Fibroblast of peridontal ligament (primary cell): ENCODE data around the gene OTUD6A.

Experiments used
- DNase-seq: peaks from one replicate; pipeline ENCODE4 v3.0.0-alpha.2; 2010; ENCODE audit errors: extremely low read depth

Gene OTUD6A, protein sequence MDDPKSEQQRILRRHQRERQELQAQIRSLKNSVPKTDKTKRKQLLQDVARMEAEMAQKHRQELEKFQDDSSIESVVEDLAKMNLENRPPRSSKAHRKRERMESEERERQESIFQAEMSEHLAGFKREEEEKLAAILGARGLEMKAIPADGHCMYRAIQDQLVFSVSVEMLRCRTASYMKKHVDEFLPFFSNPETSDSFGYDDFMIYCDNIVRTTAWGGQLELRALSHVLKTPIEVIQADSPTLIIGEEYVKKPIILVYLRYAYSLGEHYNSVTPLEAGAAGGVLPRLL

DNA sequence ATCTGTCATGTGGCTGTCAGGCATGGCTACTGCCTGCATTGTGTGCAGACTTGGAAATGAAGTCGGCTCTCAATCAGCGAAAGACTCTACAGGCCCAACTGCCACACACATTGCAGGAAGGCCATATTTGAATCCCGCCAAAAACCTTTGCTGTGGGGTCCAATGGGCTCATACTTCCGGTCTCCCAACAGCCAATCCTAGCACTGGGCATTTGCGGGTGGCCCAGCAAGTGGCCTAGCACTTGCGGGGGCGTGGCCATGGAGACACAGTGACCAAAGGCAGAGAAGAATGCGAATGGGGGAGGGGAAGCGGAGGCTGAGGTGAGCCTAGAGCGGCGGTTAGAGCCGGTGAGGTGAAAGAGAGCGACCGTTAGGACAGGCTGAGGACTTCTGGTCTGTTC, at the start of gene OTUD6A:
Gene OTUD6A, plus strand, starts transcription at position 382 of the 400 bp plus-strand sequence. CDS start 68 bp downstream, outside the sequence.
- no peak for DNase-seq

DNA sequence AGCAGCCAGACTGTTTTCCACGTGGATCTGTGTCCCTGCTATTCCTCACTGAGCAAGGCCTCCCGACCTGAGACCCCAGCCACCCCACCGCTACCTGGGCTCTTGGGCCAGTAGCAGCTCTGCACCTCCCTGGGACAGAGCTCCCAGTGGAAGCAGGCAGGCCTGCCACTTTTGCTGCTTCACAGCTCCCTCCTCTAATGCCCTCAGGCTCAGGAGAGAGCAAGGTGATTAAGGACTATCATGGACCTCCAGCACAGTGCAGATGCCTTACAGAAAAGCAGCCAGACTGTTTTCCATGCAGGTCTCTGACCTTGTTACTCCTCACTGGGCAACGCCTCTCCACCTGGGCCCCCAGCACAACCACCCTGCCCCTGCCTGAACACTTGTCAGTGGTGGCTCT, 49.5 kb upstream of the OTUD6A start:
- no peak for DNase-seq

DNA sequence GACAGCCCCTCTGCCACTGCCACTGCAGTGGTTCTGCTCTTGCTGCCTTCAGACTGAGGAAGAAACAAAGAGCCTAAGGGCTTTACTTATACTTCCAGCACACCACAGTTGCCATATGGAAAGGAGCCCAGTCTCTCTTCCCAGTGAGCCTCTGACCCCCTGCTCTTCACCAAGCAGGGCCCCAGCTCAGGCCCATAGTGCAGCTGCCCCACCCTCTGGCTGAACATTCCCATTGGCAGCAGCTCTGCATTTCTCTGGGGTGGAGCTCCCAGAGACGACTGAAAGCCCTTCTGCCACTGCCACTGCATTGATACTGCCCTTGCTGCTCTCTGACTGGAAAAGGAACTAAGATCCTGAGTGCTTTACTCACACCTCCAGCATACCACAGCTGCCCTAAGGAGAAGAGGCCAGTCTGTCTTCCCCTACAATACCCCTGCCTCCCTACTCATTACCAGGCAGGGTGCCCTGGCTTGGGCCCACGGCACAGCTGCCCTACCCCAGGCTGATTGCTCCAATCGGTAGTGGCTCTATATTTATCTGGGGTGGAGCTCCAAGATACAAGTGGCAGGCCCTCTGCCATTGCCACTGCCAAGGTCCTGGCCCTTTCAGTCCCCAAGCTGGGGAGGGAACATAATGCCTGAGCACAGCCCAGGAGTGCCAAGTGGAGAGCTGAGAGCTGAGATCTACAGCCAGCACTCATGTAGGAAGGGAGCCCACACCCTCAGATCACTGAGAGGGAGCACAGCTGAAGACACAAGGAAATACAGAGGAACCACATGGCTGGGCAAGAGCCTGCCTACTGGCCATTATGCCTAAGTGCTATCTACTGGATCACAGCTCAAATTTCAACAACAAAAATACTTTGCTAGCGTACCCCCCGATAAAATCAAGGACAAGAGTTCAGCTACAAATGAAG, 48.5 kb upstream of the OTUD6A start:
- DNase-seq, result no peak

DNA sequence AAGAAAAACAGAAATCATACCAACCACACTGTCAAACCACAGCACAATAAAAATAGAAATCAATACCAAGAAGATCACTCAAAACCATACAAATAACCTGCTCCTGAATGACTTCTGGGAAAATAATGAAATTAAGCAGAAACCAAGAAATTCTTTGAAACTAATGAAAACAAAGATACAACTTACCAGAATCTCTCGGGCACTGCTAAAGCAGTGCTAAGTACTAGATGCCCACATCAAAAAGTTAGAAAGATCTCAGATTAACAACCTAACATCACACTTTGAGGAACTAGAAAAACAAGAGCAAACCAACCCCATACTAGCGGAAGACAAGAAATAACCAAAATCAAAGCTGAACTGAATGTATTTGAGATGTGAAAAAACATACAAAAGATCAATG, 45.7 kb upstream of the OTUD6A start:
- no peak for DNase-seq

DNA sequence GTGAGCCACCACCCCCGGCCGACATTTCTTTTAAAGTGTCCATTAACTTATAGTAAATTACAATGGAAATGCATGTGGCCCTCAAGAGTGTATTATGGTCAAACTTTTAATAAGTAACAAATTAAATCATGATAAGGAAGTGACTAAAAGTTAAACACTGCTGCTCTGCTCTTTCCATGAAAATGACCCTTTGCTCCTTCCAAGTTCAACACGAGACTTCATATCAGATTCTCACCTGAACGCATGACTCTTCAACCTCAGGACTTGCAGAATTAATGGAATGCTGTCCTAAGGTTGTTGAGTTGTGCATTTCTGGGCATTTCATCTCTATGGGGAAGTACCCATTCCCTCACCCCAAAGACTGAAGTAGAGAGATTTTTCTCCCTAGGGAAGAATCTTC, 39.6 kb upstream of the OTUD6A start:
- no peak for DNase-seq

DNA sequence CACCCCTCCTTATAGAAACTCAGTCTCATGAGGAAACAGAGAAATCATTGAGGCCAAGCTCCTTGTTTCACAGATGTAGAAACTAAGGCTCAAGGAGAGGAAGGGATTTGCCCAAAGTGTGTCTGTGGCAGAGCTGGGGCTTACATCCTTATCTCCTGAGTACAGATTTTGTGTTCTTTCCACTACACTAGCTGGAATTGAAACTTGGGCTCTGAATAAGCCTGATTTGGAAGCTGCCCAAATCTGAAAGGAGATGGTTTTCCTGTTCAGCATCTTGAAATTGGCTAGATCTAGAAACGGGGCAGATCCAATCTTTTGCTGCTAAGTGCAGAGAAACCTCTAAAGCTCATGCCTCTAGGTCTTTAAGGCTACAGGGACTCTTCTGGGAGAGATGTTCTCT, 36.8 kb upstream of the OTUD6A start:
- no peak for DNase-seq

DNA sequence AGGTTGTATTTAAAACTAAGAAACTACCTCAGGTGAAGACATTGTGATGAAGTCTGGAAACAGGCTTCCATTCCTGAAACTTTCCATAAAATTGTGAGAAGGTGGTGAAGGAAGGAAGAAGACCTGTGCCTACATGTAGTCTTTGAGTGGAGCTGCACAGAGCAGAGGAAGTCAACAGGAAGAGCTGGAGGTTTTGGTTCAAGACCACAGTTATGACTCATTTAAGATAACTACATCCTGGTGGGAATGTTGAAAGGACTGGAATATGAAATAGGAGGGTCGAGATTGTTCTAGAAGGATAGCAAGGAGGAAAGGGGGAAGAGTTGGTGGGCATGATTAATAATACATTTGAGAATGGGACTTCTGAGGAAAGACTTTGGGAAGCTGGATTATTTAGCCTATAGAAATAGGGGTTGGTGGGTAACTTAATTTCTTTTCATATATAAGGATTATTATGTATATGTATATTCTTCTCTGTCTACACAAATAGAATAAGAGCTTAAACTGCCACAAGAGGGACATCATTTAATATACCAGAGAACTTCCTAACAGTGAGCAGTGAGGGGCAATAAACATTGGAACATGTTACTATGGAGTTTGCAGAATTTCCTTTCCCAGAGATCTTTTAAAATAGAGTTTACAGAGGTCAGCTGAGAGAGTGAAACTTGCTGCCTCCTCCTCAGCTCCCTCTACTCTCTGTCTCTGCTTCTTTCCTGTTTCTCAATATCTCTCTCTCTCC, 36.0 kb upstream of the OTUD6A start:
- DNase-seq, result no peak

DNA sequence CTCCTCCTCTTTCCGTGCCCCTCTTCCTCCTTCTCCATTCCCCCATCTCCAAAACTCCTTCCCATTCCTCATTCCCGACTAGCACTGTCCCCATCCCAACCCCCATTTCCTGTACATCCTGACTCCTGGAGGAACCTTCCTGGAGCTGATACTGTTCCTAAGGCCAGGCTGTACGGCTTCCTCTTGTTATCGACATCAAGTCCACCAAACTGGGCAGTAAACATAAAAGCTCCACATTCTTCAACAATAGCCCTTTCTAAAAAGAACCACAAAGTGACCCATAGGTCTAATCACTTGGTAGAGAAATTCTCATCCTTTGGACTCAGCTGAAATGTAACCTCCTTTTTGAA, 35.4 kb upstream of the OTUD6A start:
- no peak for DNase-seq

DNA sequence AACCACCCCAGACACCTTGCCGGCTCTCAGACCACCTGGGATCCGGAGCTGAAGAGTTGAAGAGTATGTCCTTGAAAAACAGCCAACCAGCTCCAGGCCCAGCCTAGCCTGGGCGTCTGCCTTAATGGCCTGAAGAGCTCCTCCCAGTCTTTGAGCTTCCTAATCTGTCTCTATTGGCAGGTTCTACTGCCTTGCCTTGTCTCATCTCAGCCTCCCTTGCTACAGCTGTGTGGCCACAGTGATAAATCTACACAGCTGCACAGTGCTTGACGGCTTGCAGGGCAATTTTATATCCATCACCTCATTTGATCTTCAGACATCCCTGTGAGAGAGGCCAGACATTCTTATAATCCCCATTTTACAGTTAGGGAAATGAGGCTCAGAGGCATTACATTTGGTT, 32.4 kb upstream of the OTUD6A start:
- DNase-seq, result no peak

DNA sequence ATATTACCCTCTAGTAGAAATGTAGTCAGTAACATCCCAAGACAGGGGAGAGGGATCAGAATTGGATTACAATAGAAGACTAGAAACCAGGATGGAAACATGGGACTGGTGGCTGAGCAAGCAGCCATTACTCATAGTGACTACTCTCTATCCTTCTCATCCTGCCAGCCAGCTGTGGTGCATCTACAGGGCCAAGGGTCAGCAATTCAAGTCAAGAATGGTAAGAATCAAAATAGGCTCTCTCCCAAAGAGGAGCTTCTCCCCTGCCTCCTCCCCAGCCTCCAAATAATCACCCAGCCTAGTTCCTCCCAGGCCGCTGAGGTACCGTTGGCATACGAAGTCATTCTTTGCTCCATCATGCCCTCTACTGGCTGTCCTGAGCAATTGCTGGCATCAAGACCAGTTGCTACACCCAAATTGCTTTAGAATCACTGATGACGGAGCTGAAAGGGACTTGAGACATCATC, 31.9 kb upstream of the OTUD6A start:
- peak; percentile 24 for DNase-seq

DNA sequence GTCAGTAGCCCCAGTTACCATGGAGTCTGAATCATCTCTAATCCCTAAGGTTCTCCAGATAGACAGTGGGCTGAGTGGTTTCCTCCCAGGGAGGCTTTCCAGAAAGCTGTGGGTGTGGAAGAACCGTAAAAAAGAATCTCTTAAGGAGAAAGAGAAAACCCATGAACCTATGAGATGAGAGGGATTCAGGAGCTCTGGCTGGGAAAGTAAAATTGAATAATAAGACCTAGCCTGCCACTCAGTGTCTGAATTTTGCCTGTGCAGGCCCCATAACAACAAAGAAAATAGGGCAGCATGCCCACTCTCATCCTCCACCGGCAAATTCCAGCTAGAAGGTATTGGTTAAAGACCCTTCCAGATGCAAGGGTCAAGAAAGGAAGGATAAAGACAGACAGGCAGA, 29.5 kb upstream of the OTUD6A start:
- no peak for DNase-seq

DNA sequence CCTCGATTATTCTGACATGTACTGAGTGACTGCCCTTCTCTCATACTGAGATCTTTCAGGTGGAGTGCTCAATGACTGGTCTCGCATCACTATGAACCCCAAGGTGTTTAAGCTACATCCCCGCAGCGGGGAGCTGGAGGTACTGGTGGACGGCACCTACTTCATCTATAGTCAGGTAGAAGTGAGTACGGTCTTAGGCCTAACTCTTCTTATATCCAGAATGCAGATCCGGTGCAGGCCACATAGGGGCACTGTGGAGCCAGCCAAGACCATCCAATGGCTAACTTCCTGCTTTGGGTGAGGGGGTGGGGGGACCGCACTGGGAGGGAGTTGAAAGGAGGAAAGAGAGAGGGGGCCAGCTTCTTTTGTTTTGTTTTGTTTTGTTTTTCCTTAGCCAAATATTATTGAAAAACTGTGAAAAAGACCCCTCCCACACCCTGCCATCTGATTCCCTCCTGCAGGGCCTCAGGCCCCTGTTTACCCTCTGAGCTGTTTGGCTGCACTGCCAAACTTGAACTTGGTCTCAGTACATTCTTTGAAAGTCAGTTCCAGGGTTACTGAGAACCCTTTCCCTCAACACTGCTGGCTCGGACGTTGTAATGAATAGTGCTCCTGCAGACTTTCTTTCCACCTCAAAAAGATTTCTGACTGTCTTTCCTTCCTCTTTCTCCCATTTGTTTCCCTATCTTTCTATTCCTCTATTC, 28.8 kb upstream of the OTUD6A start:
- peak; percentile 3 for DNase-seq

DNA sequence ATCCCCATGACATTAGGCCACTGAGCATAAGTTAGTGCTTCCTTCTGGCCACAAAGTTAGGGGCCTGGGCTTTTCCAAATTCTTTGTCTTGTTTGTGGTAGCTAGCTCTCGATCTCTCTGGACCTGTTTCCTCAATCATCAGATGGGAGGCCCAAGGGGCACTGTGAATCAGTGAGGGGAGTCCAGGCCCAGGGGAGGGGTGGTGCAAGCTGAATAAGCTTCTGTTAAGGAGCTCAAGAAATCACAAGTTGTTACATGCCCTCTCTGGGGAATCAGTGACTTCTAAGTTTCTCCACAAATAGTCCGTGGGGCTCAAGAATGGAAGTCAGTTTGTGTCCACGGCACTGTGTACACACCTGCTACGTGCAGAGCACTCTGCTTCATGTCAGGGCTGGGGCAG, 27.6 kb upstream of the OTUD6A start:
- DNase-seq, result no peak

DNA sequence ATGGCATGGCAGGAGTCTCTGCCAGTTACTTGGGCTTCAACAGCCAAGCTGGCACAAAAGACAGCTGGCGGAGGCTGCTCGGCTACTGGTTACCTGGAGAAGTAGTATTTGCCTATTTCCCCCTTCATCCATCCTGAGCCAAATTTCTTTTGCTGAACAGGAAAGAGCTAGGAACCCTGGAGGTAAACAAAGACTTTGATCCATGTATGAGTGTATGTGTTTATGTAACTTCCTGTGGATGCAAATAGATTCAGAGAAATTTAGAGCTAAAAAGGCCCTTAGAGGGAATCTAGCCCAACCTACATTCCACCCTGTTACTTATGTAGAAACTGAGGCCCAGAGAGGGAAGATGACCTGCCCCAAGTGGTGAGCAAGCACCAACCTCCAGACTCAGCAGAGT, 23.7 kb upstream of the OTUD6A start:
- DNase-seq, result no peak

DNA sequence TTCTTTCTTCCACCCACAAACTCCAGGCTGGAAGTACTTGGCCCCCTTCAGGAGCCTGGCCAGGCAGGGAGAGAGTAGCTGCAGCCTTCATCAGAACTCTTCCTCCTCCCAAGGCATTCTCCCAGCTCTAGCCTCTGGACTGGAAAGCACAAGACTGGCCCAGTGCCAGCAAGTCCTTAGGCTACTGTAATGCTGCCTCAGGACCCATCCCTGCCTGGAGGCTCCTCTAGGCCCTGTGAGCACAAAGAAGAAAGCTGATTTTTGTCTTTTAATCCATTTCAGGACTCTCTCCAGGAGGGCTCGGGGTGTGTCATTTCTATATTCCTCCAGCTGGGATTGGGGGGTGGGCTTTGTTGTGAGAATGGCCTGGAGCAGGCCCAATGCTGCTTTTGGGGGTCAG, 23.3 kb upstream of the OTUD6A start:
- no peak for DNase-seq

DNA sequence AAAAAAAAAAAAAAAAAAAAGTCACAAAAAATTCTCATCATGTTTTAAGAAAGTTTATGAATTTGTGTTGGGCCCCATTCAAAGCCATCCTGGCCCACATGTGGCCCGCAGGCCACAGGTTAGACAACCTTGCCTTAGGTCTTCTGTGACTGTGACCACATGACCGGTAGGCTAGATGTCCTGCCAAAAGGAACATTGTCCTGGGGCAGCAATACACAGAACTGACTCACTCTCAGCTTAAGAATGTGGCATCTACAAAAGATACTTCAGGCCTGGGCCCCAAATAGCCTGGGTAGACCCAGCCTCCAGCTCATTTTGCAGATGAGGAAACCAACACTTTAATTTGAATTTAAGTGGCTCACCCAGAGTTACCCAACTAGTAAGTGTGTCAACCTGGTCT, 22.5 kb upstream of the OTUD6A start:
- no peak for DNase-seq

DNA sequence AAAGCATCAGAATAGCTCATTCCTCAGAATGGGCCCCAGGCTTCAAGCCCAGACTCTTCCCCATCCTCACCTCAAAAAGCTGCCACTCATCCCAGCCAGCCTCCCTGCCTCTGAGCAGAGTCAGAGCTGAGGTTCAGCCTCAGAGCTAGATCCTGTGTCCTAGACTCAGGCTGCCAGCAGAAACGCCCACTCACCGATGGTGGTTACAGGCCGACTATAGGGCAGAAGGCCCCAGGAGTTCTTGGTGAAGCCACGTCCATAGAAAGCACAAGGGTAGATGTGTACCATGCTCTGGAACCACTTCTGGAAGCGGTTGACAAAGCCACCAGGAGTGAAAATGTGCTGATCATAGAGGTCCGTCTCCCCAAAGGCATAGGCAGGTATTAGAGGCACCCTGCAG, 20.3 kb upstream of the OTUD6A start:
- DNase-seq, result no peak

DNA sequence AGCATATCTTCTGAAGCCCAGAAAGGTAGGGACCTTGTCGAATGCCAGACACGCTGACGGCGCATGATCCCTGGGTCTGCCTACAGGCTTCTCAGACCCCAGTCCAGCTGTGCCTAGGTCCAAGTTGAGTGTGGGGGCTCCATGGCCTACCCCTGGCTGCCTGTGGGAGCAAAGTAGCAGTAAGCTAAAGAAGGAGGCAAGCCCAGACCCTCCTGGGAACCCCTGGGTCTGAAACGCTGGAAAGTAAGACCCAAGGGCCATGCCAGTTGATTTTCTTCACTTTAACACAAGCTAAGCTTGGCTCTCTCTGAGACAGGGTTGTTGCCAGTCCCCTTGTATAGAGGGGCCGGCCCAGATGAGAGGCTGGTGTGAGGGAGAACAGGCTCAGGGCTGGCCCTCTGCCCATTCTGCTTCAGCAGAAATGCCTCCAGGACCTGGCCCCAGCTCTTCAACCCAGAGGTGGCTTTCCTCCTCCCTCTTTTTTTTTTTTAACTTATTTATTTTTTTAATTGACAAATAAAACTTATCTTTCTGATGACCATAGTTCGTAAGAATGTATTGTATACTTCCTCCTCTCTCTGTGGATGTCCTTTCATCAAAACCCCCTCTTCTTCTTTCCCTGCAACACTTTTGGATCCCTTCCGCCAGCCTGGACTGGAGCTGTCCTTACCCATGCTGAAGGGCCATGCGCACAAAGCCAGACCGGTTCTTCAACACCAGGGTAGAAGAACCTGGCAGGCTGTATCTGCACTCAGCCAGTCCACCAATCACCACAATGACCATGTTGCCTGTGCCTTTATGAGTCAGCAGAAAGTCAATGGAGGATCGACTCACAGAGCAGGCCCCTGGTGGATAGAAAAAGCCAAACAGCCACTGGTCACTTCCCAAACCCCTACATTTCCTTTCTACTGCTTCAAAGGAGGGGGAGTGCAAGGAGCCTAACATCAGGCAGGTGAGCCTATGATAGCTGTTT, 19.6 kb upstream of the OTUD6A start:
- DNase-seq, result no peak

DNA sequence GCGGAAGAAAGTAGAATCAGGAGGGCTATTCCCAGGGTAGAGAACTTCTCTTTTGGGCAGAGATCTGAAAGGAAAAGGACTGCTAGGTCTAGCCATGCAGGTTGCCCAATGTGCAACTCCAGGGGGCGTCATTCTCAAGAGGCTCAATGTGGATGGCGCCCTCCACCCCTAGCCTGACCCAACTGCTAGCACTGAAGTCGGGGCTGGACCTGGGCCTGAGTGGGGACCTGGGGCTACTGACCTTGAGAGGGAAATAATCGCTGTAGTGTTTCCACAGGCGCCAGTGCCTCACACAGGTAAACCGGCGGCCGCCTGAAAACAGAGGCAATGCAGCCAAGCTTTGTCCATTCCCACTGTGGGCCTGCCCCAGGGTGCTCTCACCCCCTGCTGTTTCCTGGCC, 18.6 kb upstream of the OTUD6A start:
- DNase-seq, result no peak

DNA sequence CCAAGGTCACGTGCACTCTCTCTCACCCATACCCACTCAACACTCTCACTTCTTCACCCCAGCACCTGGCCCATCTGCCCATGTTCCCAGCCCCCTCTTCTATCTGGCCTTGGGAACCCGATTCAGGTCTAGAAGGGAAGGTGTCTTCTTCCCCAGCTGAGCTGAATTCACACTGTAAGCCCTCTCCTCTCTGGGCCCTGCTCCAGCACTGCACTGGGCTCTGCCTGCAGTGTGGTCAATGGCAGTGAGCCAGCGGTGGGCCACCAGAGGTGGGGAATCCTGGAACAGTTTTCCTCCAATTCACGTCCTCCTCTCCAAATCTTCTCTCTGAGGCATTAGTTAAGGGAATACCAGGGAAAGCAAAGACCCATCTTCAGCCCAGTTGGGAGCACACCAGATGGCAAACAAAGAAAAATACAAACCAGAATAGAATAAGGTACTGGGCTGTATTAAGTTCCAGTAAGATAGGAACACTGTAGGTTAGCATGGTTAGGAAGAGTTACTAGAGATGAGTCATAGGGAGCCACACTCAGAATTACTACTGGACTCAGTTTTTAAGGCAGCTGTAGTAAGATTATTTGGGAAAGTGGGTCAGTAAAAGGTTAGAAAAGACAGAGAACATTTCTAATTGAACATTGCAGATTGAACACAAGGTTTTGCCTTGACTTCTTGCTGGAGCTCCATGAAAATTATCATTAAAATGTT, 17.6 kb upstream of the OTUD6A start:
- DNase-seq, result no peak
